HG03378 (cell line): ENCODE results near the gene FAN1.
"Not testable (repeated sequence)": the region's sequence is repeated elsewhere in the genome, so short reads cannot be mapped to it uniquely, and the experiment has no call there.

ENCODE experiments used
- ATAC-seq: cut with Tn5 transposase; IDR thresholded peaks from one replicate; pipeline ENCODE4 v1.9.1; 2021; ENCODE audit warnings: mild to moderate bottlenecking, moderate library complexity; ENCODE audit not compliant: unreplicated experiment

The FAN1 gene

GRCh38 chr15:30903497-30904187, at the start of gene FAN1:
TSS of gene FAN1 (plus strand) at chr15:30903915. CDS start at chr15:30904664, 749 bp downstream.
- ATAC-seq: peak; percentile 90

GRCh38 chr15:30859091-30859874, 44.4 kb upstream of the FAN1 start:
- ATAC-seq: no peak

DNA sequence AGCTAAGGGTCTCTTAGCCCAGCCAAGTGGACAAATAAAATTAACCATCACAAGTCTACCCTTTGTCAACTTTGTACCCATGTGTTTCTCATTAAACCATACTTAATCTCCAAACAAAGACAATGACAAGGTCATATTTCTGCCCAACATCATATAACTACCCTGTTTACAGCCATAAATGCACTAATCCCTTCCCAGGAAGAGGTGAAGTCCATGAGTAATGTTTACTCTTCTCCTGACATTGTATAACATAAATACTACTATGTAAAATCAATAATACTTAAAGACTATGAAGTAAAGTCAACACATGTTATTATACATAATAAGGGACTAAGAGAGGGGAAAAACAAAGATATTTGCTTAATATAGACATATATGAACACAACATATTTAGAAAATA, 38.5 kb upstream of the FAN1 start:
- no peak for ATAC-seq

- no peak for ATAC-seq
Observed at GRCh38 chr15:30870681-30871080, 33.0 kb upstream of the FAN1 start.

GRCh38 chr15:30872341-30872748, 31.4 kb upstream of the FAN1 start:
- no peak for ATAC-seq

GRCh38 chr15:30877070-30877469, 26.6 kb upstream of the FAN1 start:
- ATAC-seq: no peak

DNA sequence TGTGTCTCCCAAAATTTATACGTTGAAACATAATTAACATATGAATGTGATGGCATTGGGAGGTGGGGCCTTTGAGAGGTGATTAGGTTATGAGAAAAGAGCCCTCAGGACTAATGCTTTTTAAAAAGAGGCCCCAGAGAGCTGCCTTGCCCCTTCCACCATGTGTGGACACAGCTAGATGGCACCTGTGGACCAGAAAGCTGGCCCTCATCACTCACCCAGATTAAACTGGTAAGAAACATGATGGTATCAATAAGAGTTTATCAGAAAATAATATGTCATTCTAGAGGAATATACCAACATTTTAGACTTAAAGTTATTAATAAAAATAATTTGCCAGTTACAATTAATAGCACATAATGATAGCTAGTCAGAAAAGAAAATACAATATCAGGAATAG, 25.2 kb upstream of the FAN1 start:
- no peak for ATAC-seq

DNA sequence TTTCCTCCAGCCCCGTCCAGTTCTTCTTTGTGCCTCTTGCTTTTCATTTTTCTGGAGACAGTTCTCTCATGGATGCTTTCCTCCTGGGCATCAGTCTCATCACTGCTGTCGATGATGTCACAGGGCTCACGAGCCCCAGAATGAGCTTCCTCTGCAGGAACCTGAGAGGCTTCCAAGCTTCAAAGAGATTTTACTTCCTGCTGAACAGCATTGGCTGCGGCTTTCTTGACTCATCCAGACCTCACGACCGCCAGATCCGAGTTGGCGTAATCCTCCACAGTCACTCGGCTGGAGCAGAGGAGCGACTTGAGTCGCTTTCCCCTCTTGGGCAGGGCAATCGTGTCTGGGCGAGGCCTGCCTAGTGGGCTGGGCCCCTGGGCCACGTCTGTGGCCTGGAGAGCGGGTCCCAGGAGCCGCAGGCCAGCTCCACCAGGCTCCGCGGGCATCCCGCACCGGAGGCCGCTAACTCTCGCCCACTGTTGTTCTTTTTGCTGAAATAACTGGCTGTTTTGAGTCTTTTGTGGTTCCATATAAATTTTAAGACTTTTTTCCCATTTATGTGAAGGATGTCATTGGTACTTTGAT, 20.8 kb upstream of the FAN1 start:
- ATAC-seq: no peak

DNA sequence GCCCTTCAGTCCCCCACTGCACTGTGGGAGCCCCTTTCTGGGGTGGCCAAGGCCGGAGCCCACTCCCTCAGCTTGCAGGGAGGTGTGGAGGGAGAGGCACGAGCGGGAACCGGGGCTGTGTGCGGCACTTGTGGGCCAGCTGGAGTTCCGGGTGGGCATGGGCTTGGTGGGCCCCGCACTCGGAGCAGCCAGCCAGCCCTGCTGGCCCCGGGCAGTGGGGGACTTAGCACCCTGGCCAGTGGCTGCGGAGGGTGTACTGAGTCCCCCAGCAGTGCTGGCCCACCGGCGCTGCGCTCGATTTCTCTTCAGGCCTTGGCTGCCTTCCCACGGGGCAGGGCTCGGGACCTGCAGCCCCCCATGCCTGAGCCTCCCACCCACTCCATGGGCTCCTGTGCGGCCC, 20.0 kb upstream of the FAN1 start:
- not testable (repeated sequence) for ATAC-seq

- ATAC-seq: no peak
Observed at GRCh38 chr15:30885814-30886213, 17.9 kb upstream of the FAN1 start.

DNA sequence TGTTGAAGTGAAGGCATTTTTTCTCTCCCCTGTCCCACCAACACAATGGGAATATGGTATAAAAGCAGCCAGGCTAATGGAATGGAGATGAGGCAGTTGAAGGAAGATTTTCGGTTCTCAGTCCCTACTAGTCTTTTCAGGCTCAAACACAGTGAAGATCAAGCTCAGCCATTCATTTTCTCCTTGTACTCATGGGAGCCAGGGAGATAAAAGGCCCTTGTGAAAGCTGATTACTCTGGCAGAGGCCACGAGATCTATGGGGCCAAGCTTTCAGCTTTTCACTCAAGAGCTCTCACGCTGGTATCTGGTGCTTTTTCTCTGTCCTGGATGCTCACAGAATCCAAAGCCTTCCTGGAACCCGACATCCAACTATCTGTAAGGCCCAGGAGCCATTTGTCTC, 14.5 kb upstream of the FAN1 start:
- no peak for ATAC-seq

DNA sequence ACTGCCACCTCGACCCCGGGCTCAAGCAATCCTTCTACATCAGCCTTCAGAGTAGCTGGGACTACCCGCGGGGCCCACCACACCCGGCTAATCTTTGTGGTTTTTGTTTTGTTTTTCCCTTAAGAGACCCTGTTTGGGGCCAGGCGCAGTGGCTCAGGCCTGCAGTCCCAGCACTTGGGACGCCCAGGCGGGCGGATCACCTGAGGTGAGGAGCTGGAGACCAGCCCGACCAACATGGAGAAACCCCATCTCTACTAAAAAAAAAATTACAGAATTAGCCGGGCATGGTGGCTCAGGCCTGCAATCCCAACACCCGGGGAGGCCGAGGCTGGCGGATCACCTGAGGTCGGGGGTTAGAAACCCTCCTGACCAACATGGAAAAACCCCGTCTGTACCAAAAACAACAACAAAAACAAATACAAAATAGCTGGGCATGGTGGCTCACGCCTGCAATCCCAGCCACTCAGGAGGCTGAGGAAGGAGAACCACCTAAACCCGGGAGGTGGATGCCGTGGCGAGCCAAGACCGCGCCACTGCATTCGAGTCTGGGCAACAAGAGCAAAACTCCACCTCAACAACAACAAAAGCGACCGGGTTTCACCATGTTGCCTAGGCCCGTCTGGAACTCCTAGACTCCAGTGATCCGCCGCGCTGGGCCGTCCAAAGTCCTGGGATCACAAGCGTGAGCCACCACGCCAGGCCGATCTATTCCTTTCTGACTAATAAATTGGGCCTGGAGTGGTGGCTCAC, 8.1 kb upstream of the FAN1 start:
- no peak for ATAC-seq

GRCh38 chr15:30896211-30896606, 7.5 kb upstream of the FAN1 start:
- no peak for ATAC-seq

GRCh38 chr15:30901889-30902288, 1.8 kb upstream of the FAN1 start:
- ATAC-seq: no peak

DNA sequence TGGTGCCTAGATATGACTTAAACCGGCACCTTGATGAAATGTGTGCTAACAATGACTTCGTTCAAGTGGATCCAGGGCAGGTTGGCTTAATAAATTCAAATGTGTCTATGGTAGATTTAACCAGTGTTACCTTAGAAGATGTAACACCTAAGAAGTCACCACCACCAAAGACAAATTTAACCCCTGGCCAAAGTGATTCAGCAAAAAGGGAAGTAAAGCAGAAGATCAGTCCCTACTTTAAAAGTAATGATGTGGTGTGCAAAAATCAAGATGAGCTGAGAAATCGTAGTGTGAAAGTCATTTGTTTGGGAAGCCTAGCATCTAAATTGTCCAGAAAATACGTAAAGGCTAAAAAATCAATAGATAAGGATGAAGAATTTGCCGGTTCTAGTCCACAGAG, 1.1 kb downstream of the FAN1 start:
- ATAC-seq: no peak

- ATAC-seq: no peak
Observed at GRCh38 chr15:30905821-30906220, 2.1 kb downstream of the FAN1 start.

GRCh38 chr15:30906366-30906765, 2.7 kb downstream of the FAN1 start:
- ATAC-seq: no peak

- no peak for ATAC-seq
Observed at GRCh38 chr15:30913761-30914160, 10.0 kb downstream of the FAN1 start.

DNA sequence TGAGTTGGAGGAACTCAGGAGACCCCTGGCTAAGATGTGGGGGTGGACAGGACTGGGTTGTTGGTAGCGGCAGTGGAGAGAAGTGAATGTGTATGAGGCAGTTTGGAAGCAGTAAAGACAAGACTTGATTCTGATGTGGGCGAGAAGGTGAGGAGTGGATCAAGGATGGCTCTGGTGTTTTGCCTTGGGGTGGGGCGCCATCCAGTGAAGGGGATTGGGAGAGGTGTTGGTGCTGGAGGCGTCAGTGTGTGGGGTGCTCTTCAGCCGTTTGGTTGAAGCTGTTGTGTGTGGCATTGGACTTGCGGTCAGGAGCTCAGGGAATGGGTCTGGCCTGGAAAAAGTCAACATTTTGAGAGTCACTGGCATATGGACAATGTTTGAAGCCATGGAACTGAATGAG, 13.3 kb downstream of the FAN1 start:
- ATAC-seq: no peak

DNA sequence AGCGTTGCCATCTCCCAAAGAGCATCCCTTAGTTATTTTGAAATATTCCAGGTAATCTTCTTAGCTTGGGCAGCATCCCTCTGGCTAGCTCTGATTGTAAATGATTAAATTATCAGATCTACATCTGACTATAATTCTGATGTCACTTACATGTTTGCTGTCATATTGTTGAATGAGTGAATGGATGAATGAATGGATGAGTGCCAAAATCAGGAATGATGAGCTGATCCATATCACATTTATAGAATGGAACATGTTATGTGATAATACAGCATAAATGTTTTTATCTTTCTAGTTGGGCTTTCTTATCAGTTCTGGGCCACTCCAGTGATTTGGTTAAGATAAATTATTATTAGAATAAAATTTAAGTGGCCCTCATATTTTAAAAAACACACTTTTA, 14.0 kb downstream of the FAN1 start:
- no peak for ATAC-seq

DNA sequence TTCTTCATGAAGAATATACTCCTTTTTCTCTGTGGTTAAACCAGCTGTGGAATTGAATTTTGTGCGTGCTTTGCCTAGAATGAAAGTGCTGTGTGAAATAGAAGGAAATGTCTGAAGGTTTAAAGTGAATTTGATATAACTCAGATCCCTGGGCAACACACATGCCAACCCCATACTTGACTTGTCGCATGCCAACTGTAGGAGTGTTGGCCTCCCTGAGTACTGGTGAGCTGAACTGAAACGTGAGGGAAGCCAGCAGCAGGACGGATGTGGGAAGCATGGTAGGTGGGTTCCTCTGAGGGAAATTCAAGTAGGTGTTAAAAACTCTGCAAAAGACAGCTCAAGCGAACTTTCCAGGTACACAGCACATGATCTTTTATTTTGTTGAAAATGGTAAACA, 14.7 kb downstream of the FAN1 start:
- ATAC-seq: no peak
